ENCODE results near the gene ROR1. TPM values are rescaled to one million over a fixed set of nuclear protein-coding genes. Genes with fewer than 3 reads are reported as not detected.

The ROR1 gene
- total and polyA plus RNA-seq, 2 donors (not counting 1 experiment from before 2014, with no cell fraction given) = 14.5 to 16.5 TPM

DNA sequence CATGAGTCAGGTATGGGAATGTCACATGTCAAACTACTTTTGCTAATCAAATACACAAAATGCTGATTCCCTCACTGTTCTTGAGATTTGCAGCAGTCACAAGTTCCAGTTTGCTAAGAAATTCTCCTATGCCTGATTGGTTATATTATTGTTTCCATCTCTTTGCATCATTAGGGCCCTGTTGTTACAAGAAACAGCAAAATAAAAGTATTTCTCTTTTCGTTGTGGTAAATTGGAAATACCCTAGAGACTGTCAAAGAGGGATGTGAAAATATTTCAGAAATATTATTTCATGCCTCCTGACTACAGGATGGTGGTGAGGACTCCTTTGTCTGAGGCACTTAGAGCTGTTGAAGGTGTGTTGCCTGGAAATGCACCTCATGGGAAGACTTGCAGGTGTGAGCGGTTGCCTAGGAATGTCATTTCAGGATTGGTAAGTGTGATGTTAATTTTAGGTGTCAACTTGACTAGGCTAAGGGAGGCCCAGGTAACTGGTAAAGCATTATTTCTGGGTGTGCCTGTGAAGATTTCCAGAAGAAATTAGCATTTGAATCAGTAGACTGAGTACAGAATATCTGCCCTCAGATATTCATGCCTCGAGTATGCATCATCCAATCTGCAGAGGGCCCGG, 117.4 kb downstream of the ROR1 start:
- H2AFZ ChIP-seq (ENCODE audit: low read length) = no peak overlapping the region
- DNase-seq (ENCODE audit: low read depth in 2 of 2) = no peak
- no peaks in the 10 kb centered on the region for H4K20me1 ChIP-seq (ENCODE audit: control insufficient read depth, extremely low read depth, insufficient read depth, low read length)
- peaks cover 2% of the 10 kb centered on the region for H3K4me1 ChIP-seq (ENCODE audit: control insufficient read depth, extremely low read depth, insufficient read depth, low read length)
- no peak overlapping the region for H3K4me2 ChIP-seq (ENCODE audit: extremely low read depth, insufficient read depth, low read length)
- no peaks in the 10 kb centered on the region for H3K79me2 ChIP-seq (ENCODE audit: control insufficient read depth, insufficient read depth, low read length)
- TF ChIP-seq CTCF (conservative IDR thresholded peaks at IDR 0.05 in 1 of 2, IDR thresholded peaks at IDR 0.05 in 1 of 2; ENCODE audit: low read depth in 1 of 2, low read length in 2 of 2) (no peak), EZH2 (IDR thresholded peaks at IDR 0.05; ENCODE audit: low read length, missing control alignments) (no peak)
- H3K36me3 ChIP-seq (ENCODE audit: control insufficient read depth, insufficient read depth, low read length) = no peaks in the 10 kb centered on the region
- no peak overlapping the region for H3K27ac ChIP-seq (ENCODE audit: insufficient read depth, low read length)
- no peaks in the 10 kb centered on the region for H3K9me3 ChIP-seq (ENCODE audit: control insufficient read depth, insufficient read depth, low read depth, low read length)
- no peaks in the 10 kb centered on the region for H3K27me3 ChIP-seq (ENCODE audit: control insufficient read depth, insufficient read depth, low read length)
- no peak overlapping the region for H3K4me3 ChIP-seq (replicated peaks in 1 of 4; ENCODE audit: control extremely low read depth in 1 of 4, insufficient read depth in 1 of 4, low read depth in 3 of 4, low read length in 4 of 4)
- no peak overlapping the region for H3K9ac ChIP-seq (ENCODE audit: insufficient read depth, low read length)

DNA sequence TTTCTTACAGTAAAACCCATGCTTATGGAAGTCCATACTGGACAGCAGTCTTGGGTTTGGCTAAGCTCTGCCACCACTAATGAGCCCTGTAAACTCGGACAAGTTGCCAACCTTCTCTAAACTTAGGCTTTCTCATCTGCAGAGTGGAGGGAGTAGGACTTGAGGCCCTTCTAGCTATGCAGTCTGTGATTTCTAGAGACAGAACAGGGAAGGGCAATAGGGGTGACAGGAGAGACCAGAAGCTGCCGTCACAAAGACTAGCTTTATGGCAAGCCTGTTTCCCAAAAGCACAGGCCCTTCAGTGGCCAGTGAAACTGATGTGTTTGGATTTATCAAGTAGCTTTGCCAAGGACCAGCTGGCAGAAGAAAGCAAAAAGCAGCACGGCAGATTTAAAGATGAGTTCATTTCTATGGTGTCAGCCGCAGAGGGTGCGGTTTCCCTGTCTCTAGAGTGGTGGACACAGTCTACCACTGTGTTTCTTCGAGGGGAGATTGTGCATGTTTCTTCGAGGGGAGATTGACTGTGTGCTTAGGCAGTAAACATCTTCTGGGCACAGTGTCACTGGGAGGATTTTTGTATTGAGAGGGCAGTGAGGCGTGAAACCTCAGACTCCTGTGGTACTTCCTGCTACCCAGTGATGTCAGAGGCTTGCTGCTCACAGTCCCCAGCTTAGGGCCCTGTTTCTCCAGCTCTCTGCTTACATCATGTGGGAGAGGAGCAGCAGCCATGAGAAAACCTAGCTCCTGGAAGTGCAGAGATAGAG, 119.0 kb downstream of the ROR1 start:
- DNase-seq (ENCODE audit: low read depth in 2 of 2) = peak; percentile 80 to 92

More for the DNA sequence above, 119.0 kb downstream of the ROR1 start:
- Histone ChIP-seq H3K79me2 (ENCODE audit: control insufficient read depth, insufficient read depth, low read length) (no peaks in the 10 kb centered on the region), H2AFZ (ENCODE audit: low read length) (peak overlapping the region; percentile 57), H3K4me3 (replicated peaks in 1 of 4; ENCODE audit: control extremely low read depth in 1 of 4, insufficient read depth in 1 of 4, low read depth in 3 of 4, low read length in 4 of 4) (peak overlapping the region in 1 of 4 experiments; percentile 6), H3K4me1 (ENCODE audit: control insufficient read depth, extremely low read depth, insufficient read depth, low read length) (no peaks in the 10 kb centered on the region), H3K4me2 (ENCODE audit: extremely low read depth, insufficient read depth, low read length) (peak overlapping the region; percentile 61), H3K36me3 (ENCODE audit: control insufficient read depth, insufficient read depth, low read length) (no peaks in the 10 kb centered on the region), H4K20me1 (ENCODE audit: control insufficient read depth, extremely low read depth, insufficient read depth, low read length) (no peaks in the 10 kb centered on the region), H3K27ac (ENCODE audit: insufficient read depth, low read length) (peak overlapping the region; percentile 21), H3K27me3 (ENCODE audit: control insufficient read depth, insufficient read depth, low read length) (no peaks in the 10 kb centered on the region), H3K9ac (ENCODE audit: insufficient read depth, low read length) (no peak overlapping the region), H3K9me3 (ENCODE audit: control insufficient read depth, insufficient read depth, low read depth, low read length) (no peaks in the 10 kb centered on the region)
- TF ChIP-seq CTCF (conservative IDR thresholded peaks at IDR 0.05 in 1 of 2, IDR thresholded peaks at IDR 0.05 in 1 of 2; ENCODE audit: low read depth in 1 of 2, low read length in 2 of 2) (no peak), EZH2 (IDR thresholded peaks at IDR 0.05; ENCODE audit: low read length, missing control alignments) (no peak)
